Right lobe of liver (tissue), 4 donors: ENCODE measurements around the gene IL17RB.

Source experiments
- CTCF ChIP-seq, 4 donors: fragments of 200-600 bp in 3 of 4; fragments of 450-650 bp in 1 of 4; IDR thresholded peaks; one replicate each; pipeline versions ENCODE4 v1.5.1 to v1.8.0; 2016 to 2022; ENCODE audit warnings: antibody characterized with exemption in 4 of 4, mild to moderate bottlenecking in 2 of 4
- POLR2A ChIP-seq: fragments of 450-650 bp; IDR thresholded peaks from one replicate; pipeline ENCODE4 v1.6.1; 2017; ENCODE audit warnings: antibody characterized with exemption, mild to moderate bottlenecking
- donor health status: DM: no; HTN: no; CAD: no.
- donor health status: DM: no; HTN: no; CAD: no.
- donor health status: DM: no; HTN: yes; CAD: no.

- TF ChIP-seq CTCF (IDR thresholded peaks at IDR 0.05) (no peak), POLR2A (no peak)
Observed at GRCh38 chr3:53856964-53857363, 10.6 kb downstream of the IL17RB start.
